RPMI7951 (cell line): ENCODE data around the gene BLVRA. TPM values are rescaled to one million over a fixed set of nuclear protein-coding genes. Genes with fewer than 3 reads are reported as not detected.
"Not testable (repeated sequence)": the region's sequence is repeated elsewhere in the genome, so short reads cannot be mapped to it uniquely, and the experiment has no call there.

Experiments used
- DNase-seq: peaks from one replicate; pipeline ENCODE4 v3.0.0-alpha.2; 2012; ENCODE audit warnings: low read depth
- total RNA-seq: library from RNA; depleted of rRNA; stranded (reverse); fragments of >200 nt; shearing (Covaris generic); gene quantifications from 2 replicates; pipeline ENCODE4 v1.2.3, GENCODE V29; 2014; rRNA removed

Gene BLVRA, protein sequence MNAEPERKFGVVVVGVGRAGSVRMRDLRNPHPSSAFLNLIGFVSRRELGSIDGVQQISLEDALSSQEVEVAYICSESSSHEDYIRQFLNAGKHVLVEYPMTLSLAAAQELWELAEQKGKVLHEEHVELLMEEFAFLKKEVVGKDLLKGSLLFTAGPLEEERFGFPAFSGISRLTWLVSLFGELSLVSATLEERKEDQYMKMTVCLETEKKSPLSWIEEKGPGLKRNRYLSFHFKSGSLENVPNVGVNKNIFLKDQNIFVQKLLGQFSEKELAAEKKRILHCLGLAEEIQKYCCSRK
- 65.5 and 84.7 TPM in 2 replicates for total RNA-seq

DNA sequence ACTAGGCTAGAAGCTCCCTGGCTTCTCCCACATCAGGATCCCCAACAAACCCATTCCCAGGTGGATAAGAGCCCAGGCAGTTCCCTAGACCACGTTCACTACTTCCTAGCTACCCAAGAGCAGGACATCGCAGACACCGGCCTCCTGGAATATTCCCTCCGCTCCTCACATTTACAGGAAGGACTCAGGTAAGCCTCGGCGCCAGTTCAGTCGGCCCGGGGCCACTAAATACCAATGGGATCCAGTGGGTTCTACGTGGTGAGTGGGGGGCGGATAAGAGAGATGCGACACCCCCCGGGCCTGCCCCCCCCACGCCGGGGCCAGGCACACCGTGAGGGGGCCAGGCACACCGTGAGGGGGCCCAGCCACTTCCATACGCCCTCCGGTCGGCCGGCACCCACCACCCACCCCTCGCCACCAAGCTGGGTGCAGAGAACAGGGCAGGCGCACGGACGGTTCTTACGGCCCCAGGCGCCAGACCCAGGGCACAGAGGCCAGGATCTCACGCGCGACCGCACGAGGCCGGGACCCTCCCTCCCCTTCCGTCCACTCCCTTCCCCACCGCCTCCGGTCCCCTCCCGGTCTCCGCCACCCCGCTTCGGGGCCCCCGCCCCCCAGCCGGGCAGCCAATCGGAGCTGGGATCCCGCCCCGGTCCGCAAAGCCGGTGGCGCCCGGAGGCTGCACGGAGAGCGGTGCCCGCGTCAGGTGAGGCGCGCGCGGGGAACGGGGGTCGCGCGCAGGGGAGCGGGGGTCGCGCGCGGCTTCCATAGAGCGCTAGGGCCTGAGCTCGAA, at the start of gene BLVRA:
BLVRA (plus strand) TSS at position 652 of the 793 bp plus-strand sequence. CDS start 12,479 bp downstream, outside the sequence.
- DNase-seq: peak; percentile 58

DNA sequence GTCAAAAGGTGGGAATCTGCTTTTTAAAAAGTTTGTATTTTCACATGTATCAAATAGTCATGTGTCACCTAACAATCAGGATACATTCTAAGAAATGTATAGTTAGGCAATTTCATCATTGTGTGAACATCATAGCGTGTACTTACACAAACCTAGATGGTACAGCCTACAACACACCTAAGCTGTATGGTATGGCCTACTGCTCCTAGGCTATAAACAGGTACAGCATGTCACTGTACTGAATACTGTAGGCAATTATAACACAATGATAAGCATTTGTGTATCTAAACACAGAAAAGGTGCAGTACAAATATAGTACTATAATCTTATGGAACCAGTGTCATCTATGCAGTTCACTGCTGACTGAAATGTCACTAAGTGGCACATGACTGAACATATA, 47.0 kb upstream of the BLVRA start:
- DNase-seq: no peak

DNA sequence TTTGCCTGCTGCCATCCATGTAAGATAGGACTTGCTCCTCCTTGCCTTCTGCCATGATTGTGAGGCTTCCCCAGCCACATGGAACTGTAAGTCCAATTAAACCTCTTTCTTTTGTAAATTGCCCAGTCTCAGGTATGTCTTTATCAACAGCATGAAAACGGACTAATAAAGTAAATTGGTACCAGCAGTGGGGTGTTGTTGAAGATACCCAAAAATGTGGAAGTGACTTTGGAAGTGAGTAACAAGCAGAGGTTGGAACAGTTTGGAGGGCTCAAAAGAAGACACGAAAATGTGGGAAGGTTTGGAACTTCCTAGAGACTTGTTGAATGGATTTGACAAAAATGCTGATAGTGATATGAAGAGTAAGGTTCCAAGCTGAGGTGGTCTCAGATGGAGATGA, 42.5 kb upstream of the BLVRA start:
- not testable (repeated sequence) for DNase-seq

DNA sequence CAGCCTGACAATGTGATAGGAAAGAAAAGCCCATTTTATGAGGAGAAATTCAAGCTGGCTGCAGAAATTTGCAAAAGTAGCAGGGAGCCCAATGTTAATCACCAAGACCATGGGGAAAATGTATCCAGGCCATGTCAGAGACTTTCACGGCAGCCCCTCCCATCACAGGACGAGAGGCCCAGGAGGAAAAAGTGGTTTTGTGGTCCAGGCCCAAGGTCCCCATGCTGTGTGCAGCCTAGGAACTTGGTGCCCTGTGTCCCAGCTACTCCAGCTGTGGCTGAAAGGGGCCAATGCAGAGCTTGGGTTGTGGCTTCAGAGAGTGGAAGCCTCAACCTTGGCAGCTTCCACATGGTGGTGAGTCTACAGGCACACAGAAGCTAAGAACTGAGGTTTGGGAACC, 41.9 kb upstream of the BLVRA start:
- DNase-seq: no peak

DNA sequence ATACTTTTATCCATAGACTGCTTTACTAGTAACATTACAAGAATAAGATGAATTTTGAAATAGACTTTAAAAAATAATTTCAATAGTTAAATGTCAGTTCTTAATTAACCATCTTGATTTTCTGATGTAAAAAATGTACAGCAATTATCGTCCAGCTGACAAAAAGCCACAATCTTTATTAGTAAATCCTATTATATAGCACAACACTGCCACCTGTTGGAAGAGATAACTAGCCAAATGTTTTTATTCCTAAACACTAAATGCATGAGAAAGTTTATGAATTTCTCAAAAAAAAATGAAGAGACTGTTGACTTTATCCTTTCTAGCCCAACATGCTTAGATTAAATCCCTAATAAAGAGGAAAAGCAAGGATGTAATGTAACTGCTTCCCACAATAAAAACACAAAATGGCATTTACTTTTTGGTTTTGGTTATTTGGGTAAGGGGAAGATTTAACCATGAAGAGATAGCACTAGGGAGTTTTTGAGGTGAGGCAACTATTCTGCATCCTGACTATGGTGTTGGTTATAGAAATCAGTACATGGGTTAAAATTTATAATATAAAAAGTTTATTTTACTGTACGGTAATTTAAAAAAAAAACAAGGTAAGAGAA, 37.2 kb upstream of the BLVRA start:
- DNase-seq: peak; percentile 61

DNA sequence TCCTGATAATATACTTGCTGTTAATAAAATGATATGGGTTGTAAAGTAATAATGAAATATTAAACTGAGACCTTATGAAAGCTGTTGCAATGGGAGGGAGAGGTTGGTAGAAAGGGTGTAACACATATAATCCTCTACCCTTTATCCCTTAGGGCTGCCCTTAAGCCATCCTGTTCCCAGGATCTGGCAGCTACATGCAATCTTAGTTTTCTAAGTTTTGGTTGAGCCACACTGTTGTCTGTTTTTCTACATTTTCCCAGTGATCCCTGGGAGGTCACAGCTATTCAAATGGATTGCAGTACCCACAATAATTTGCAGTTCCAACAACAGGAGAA, 35.5 kb upstream of the BLVRA start:
- no peak for DNase-seq

DNA sequence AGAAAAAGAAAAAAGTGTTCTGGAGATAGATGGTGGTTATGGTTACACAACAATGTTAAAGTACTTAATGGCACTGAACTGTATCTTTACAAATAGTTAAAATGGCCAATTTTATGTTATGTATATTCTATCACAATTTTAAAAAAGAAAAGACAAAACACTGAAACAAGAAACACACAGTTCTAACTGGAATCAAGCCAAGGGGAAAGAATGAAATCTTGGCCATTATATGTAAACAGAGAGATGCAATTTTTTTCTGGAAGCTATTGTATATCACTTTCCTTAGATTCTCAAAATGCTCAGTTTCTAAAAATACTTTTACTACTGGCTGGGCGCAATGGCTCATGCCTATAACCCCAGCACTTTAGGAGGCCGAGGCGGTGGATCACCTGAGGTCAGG, 33.2 kb upstream of the BLVRA start:
- DNase-seq: no peak

DNA sequence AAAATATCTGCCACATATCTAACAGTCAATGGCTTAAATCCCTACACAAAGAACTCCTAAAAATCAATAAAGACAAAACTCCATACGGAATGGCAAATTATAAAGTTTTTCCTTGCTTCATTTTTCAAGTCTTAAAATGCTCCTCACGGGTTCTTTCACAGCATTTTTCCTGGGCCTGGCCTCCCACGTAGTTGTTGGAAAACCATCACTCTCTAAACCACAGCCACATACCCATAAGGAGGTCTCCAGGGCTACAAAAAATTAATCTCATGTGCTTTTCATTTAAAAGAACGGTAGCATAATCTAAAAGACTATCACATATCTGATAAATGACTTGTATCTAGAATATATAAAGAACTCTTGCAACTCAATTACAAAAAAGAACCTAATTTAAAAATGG, 32.0 kb upstream of the BLVRA start:
- DNase-seq: peak; percentile 22

DNA sequence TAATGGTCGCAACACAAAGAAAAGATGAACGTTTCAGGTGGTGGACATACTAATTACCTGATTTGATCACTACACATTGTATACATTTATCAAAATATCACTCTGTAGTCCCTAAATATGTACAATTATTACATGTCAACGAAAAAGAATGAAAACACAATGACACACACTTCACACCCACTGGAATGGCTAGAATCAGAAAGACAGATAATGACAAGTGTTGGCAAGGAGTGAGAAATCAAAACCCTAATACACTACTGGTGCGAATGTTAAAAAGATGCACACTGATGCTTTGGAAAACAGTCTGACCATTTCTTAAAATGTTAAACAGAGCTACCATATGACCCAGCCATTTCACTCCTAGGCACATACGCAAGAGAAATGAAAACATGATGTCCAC, 31.5 kb upstream of the BLVRA start:
- no peak for DNase-seq

DNA sequence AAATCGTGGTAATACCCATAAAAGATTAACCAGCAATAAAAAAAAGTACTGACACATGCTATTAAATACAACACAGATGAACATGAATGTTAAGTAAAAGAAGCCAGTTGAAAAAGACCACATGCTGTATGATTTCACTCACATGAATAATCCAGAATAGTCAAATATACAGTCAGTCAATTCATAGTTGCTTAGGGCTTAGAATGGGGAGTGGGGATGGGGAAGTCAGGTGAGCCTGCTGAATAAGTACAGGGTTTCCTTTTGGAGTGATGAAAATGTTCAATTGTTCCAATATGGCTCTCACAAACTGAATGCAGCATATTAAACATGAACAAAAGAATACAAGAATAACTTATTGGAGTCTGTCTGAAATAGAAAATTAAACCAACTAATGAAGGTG, 31.0 kb upstream of the BLVRA start:
- no peak for DNase-seq

DNA sequence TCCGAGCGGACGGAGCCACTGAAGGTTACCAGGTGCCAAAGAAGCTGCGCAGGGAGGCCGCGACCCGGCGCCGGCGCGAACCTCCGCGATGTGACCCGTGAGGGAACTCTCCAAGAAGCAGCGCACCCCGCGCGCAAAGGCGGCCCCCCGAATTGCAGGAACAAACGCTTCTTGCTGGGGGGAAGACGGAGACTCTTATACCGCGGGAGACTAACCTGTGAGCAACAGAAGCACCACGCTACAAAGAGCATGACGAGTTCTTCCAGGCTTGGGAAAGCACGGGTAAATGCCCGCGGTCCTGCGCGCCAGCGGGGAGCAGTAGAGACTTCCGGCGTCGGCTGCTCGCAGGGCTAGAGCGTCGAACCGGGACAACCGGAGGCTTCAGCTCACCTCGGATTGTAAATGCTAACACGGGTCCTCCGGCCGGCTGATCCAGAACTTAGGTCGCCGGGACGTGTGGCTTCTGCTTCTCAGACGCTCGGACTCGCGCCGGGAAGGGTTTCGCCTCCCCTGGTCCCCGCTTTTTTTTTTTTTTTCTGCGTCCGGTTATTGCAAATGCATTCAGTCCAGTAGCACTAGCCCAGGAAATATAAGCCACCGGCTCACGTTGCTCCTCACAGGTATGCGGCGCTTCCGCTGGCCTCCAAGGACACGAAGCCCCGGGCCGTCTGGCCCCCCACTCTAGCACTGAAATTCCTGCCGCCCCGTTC, 29.1 kb upstream of the BLVRA start, which contains the start of gene COA1:
COA1 (minus strand) TSS at position 310 of the 710 bp plus-strand sequence. CDS start 80,909 bp downstream, outside the sequence.
- DNase-seq: peak; percentile 93

DNA sequence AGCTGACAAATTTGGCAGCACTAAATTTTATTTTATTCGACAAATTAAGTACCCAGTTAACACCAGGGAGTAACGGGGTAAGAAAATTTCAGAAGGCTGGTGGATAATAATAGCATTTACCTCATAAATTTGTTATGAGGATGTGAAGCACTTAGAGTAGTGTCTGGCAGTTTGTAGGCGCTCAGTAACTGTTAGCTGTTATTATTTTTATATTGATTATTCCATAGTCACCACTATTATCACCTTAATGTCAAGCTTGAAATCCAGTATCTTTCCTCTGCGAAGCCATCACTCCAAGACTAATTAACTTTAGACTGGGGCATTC, 28.6 kb upstream of the BLVRA start:
- no peak for DNase-seq

DNA sequence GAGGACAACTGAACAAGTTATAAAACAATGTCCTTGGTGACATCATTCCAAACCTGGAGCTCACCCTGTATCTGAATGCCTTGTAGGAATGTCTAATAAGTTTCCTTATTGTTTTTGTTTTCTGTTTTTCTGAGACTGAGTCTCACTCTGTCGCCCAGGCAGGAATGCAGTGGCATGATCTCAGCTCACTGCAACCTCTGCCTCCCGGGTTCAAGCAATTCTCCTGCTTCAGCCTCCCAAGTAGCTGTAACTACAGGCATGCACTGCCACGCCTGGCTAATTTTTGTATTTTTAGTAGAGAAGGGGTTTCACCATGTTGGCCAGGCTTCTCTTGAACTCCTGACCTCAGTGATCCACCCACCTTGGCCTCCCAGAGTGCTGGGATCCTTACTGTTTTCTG, 27.0 kb upstream of the BLVRA start:
- DNase-seq: not testable (repeated sequence)

DNA sequence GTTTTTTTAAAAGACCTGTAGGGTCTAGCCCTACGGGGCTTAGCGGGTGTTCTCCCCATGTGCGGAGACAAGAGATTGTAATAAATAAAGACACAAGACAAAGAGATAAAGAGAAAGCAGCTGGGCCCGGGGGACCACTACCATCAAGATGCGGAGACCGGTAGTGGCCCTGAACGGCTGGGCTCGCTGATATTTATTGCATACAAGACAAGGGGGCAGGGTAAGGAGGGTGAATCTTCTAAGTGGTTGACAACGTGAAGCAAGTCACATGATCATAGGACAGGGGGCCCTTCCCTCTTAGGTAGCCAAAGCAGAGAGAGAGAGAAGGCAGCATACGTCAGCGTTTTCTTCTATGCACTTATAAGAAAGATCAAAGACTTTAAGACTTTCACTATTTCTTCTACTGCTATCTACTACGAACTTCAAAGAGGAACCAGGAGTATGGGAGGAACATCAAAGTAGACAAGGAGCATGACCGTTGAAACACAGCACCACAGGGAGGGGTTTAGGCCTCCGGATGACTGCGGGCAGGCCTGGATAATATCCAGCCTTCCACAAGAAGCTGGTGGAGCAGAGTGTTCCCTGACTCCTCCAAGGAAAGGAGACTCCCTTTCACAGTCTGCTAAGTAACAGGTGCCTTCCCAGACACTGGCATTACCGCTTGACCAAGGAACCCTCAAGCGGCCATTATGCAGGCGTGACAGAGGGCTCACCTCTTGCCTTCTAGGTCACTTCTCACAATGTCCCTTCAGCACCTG, 23.7 kb upstream of the BLVRA start:
- not testable (repeated sequence) for DNase-seq

DNA sequence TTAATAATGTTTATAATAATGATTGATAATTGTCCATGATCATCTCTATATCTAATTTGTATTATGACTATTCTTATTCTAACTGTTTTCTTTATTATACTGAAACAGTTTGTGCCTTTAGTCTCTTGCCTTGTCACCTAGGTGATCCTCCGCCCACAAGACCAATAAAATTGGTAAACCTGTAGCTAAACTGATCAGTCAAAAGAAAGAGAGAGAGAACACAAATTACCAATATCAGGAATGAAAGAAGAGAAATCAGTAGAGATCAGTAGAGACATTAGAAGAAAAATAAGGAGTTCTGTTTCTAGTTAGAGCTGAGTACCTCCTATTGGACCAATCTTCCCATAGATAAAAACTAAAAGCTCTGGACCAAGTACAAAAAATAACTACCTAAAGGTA, 23.1 kb upstream of the BLVRA start:
- no peak for DNase-seq

DNA sequence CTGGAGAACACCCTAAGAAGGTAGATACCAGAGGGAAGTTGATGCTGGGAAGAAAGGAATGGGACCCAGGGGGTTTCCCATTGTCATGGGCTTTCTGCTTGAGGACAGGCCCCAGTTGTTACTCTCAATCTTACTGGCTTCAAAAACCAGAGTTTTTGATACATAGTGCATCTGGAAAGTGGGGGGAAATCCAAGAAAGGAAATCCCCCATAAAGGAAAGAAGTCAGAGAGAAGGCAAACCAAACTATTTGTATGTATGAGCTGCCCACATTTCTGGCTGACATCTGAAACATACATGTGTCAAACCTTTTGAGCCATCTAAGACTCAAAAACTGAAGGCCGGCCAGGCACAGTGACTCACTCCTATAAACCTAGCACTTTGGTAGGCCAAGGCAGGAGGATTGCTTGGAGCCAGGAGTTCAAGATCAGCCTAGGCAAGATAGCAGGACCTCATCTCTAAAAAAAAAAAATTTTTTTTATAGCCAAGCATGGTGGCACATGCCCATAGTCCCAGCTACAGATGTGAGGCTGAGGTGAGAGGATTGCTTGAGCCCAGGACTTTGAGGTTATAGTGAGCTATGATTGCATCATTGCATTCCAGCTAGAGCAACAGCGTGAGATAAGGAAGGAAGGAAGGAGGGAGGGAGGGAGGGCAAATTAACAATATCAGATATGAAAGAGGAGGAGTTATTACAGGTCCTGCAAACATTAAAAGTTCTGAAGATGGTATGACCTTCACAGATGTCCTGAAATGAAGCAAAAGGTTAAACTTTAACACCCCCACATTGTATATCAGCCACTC, 22.5 kb upstream of the BLVRA start:
- peak; percentile 31 for DNase-seq

DNA sequence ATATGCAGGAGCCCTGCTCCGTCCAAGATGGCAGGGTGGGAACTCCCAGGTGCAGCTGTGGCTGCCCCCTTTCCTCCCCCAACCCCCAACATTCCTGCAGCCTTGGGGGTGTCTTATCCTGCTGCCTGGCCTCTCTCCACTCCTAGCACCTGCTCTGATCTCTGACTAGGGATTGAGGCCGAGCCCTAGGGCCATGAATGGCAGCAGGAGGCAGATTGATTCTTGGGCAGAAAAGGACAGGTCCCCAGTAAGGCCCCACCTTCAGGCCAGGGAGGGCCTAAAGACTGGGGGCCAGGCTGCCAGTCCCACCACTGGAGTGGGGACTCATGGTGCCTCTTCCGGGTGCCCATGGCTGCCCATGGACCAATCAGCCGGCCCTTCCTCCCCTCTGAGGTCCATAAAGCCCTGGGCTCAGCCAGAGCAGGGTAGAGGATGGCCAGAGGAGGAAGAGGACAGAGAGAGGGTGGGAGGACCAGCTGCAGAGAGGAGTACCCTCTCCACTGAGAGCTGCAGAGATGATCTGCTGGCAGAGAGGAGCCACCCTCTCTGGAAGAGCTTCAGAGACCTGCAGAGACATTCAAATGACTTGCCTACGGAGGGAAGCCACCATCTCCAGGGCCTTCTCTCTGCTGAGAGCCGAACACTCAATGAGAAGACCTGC, 20.9 kb upstream of the BLVRA start:
- DNase-seq: no peak

DNA sequence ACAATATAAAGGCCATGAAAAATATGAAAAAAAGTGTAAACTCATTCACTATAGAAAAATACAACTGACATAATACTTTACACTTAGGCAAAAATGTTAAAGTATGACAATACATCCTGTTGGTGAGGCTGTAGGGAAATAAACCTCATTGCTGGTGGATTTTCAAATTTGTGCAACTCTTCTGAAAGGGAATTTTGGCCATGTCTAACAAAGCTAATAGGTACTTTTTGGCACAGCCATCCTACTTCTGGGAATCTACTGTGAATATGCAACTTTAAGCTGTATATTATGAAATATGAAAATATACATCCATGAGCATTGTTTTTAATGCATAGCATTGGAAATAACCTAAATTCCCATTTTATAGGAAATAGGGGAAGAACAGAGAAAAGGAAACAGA, 15.8 kb upstream of the BLVRA start:
- no peak for DNase-seq

DNA sequence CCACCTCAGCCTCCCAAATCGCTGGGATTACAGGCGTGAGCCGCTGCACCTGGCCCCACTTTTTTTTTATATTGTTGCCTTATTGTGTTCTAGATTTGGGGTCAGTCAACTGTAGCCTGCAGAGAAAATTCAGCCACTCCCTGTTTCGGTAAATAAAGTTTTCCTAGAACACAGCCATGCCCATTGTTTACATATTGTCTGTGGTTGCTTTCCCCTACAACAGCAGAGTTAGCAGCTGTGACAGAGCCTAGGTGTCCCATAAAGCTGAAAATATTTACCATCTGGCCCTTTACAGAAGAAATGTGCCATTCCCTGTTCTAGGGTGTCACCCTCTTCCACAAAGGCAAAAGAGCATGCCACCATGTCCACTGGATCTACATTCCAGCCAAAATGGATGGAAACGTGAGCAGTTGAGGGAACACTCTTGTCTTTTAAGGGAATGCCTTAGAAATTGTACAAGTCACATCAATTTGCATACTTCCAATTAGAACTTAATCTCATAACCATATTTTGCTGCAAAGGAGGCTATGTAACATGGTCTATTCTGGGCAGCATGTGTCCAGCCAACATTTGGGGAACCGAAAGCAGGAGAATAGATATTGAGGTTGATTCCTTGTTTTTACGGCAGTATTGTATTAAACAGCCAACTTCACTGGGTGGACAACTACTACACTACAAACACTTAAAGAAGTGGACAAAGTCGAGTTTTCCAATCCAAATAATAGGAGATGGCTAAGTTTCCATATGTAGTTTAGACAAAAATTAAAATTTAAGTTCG, 11.0 kb upstream of the BLVRA start:
- DNase-seq: no peak
